ENCODE results near the gene JSRP1.

The JSRP1 gene

GRCh38 chr19:2219726-2220125 is 36.5 kb downstream of the JSRP1 start:
- no peak overlapping the region for H3K4me3 ChIP-seq (replicated peaks; ENCODE audit: insufficient read depth, low read length)
- no peak overlapping the region for H3K27ac ChIP-seq (replicated peaks)
- TF ChIP-seq CTCF (IDR thresholded peaks at IDR 0.05; ENCODE audit: insufficient read depth, low read length) = no peak
- TF ChIP-seq REST (IDR thresholded peaks at IDR 0.05; ENCODE audit: insufficient replicate concordance, low read depth) = no peak
- TF ChIP-seq POLR2AphosphoS5 (IDR thresholded peaks at IDR 0.05; ENCODE audit: low read depth) = no peak
- no peak for TF ChIP-seq SPI1 (IDR thresholded peaks at IDR 0.05; ENCODE audit: borderline replicate concordance, low read depth)
- TF ChIP-seq GABPA (IDR thresholded peaks at IDR 0.05; ENCODE audit: low read depth) = no peak
- DNase-seq (ENCODE audit: low read depth in 1 of 2, low spot score in 1 of 2) = no peak
- no peaks in the 10 kb centered on the region for H3K27me3 ChIP-seq (ENCODE audit: insufficient read depth, poor library complexity, severe bottlenecking)

- DNase-seq (ENCODE audit: low read depth in 1 of 2, low spot score in 1 of 2) = no peak
These were observed 38.6 kb downstream of the JSRP1 start for GRCh38 chr19:2217591-2217990.

More at GRCh38 chr19:2217591-2217990, 38.6 kb downstream of the JSRP1 start:
- H3K27me3 ChIP-seq (ENCODE audit: insufficient read depth, poor library complexity, severe bottlenecking) = no peaks in the 10 kb centered on the region
- H3K4me3 ChIP-seq (replicated peaks; ENCODE audit: insufficient read depth, low read length) = no peak overlapping the region
- no peak overlapping the region for H3K27ac ChIP-seq (replicated peaks)
- TF ChIP-seq POLR2AphosphoS5 (IDR thresholded peaks at IDR 0.05; ENCODE audit: low read depth) (no peak), CTCF (IDR thresholded peaks at IDR 0.05; ENCODE audit: insufficient read depth, low read length) (no peak), SPI1 (IDR thresholded peaks at IDR 0.05; ENCODE audit: borderline replicate concordance, low read depth) (no peak), GABPA (IDR thresholded peaks at IDR 0.05; ENCODE audit: low read depth) (no peak), REST (IDR thresholded peaks at IDR 0.05; ENCODE audit: insufficient replicate concordance, low read depth) (no peak)
